Measurements from ENCODE around the gene UNC5C. TPM values are rescaled to one million over a fixed set of nuclear protein-coding genes. Genes with fewer than 3 reads are reported as not detected.

The UNC5C gene
- total and polyA plus RNA-seq, 2 of the 8 experiments (the other 6 are each of a cell fraction or from before 2014, with no cell fraction given), result 0.30 to 1.3 TPM

- POLR2A ChIA-PET (ENCODE audit: partially characterized antibody), result no interaction called here
- no peaks in the 10 kb centered on the region for H3K79me1 ChIP-seq (ENCODE audit: low read depth, low read length)
- H3K4me2 ChIP-seq (ENCODE audit: insufficient read depth in 1 of 2, low read depth in 2 of 2, low read length in 2 of 2), result no peak overlapping the region
- no peak overlapping the region for H2AK5ac ChIP-seq (ENCODE audit: low read depth, low read length)
- H2BK12ac ChIP-seq (ENCODE audit: low read depth, low read length), result no peak overlapping the region
- H3K27me3 ChIP-seq (replicated peaks in 1 of 4; ENCODE audit: control insufficient read depth in 3 of 4, extremely low read depth in 1 of 4, insufficient read depth in 3 of 4, low read length in 3 of 4), result no peaks in the 10 kb centered on the region
- H4K20me1 ChIP-seq (replicated peaks in 1 of 2; ENCODE audit: control insufficient read depth in 1 of 2, insufficient read depth in 2 of 2, low read length in 2 of 2), result no peaks in the 10 kb centered on the region
- no peak overlapping the region for H3K4ac ChIP-seq (replicated peaks; ENCODE audit: insufficient read length, low read depth, low read length)
- H3K23ac ChIP-seq (ENCODE audit: insufficient read length), result no peak overlapping the region
- H3K56ac ChIP-seq (replicated peaks; ENCODE audit: insufficient read length, low read depth, low read length), result no peak overlapping the region
- no peak overlapping the region for H4K91ac ChIP-seq (replicated peaks; ENCODE audit: insufficient read length, low read length)
- WGBS, 2 experiments (ENCODE audit: extremely low coverage in 1 of 2, insufficient coverage in 1 of 2, insufficient read length in 1 of 2, insufficient replicate concordance in 2 of 2, low coverage in 1 of 2, low lambda C conversion rate in 2 of 2, missing lambda C conversion rate in 1 of 2), result 100% methylated on average over 1 of the region's 1 CpG; no CpG with 5 or more reads in 1 of the 2 experiments
- no peak overlapping the region for H3K14ac ChIP-seq (ENCODE audit: insufficient read length)
- no peaks in the 10 kb centered on the region for H3K79me2 ChIP-seq (ENCODE audit: control insufficient read depth in 1 of 2, insufficient read depth in 2 of 2, low read length in 2 of 2)
- H3K9ac ChIP-seq (replicated peaks in 1 of 4; ENCODE audit: extremely low read depth in 1 of 4, low read depth in 3 of 4, low read length in 3 of 4), result no peak overlapping the region
- no peaks in the 10 kb centered on the region for H3K36me3 ChIP-seq (ENCODE audit: control insufficient read depth in 2 of 4, insufficient read depth in 4 of 4, low read length in 3 of 4)
- no peaks in the 10 kb centered on the region for H3K4me1 ChIP-seq (replicated peaks in 1 of 4; ENCODE audit: control insufficient read depth in 3 of 4, insufficient read depth in 4 of 4, low read length in 3 of 4)
- no peak overlapping the region for H2AFZ ChIP-seq (ENCODE audit: low read length)
- no peak overlapping the region for H3K18ac ChIP-seq (ENCODE audit: extremely low read depth, low read length)
- H2BK5ac ChIP-seq (ENCODE audit: low read depth, low read length), result no peak overlapping the region
- DNase-seq (ENCODE audit: low read depth in 1 of 2, low spot score in 2 of 2), result no peak
- H3K27ac ChIP-seq (ENCODE audit: low read depth, low read length), result no peak overlapping the region
- H2BK20ac ChIP-seq (ENCODE audit: low read length), result no peak overlapping the region
- H2BK15ac ChIP-seq (ENCODE audit: low read length), result no peak overlapping the region
- no peak for FAIRE-seq
- no peak overlapping the region for H2BK120ac ChIP-seq (replicated peaks; ENCODE audit: low read depth, low read length)
- peaks cover 2 to 4% of the 10 kb centered on the region in 2 experiments; a peak in 3 of 4 replicates for H3K9me3 ChIP-seq (ENCODE audit: insufficient read depth in 2 of 2, low read depth in 1 of 2, low read length in 1 of 2)
- CTCF ChIA-PET (ENCODE audit: partially characterized antibody), result no interaction called here
- no peak for TF ChIP-seq SRF (IDR thresholded peaks at IDR 0.05; ENCODE audit: low read depth, low read length)
- no peak for TF ChIP-seq POU5F1 (IDR thresholded peaks at IDR 0.05; ENCODE audit: low read depth, low read length)
- no peak for TF ChIP-seq EP300 (IDR thresholded peaks at IDR 0.05; ENCODE audit: borderline replicate concordance in 1 of 2, low read depth in 2 of 2, low read length in 2 of 2)
- TF ChIP-seq KDM4A (IDR thresholded peaks at IDR 0.05; ENCODE audit: low read depth, low read length, severe bottlenecking), result no peak
- TF ChIP-seq TAF7 (optimal IDR thresholded peaks at IDR 0.05; ENCODE audit: borderline replicate concordance, low read depth, low read length), result no peak
- TF ChIP-seq JUND (IDR thresholded peaks at IDR 0.05; ENCODE audit: low read length), result no peak
- no peak for TF ChIP-seq MAX (IDR thresholded peaks at IDR 0.05)
- no peak for TF ChIP-seq SAP30 (IDR thresholded peaks at IDR 0.05; ENCODE audit: insufficient read depth, insufficient replicate concordance, low read length)
- TF ChIP-seq EGR1 (IDR thresholded peaks at IDR 0.05; ENCODE audit: borderline replicate concordance, low read depth, low read length), result no peak
- H3K4me3 ChIP-seq (ENCODE audit: extremely low read depth in 1 of 4, insufficient read depth in 2 of 4, low read depth in 3 of 4, low read length in 4 of 4), result no peak overlapping the region
- H3K23me2 ChIP-seq (ENCODE audit: low read depth, low read length), result no peaks in the 10 kb centered on the region
- H4K5ac ChIP-seq (ENCODE audit: insufficient read length, low read depth, low read length), result no peak overlapping the region
- H4K8ac ChIP-seq (ENCODE audit: extremely low read depth, insufficient read depth, low read length), result no peak overlapping the region
Measured at GRCh38 chr4:95293014-95293413, 255.8 kb downstream of the UNC5C start.
